ENCODE data around the gene SLC6A7.

The SLC6A7 gene

DNA sequence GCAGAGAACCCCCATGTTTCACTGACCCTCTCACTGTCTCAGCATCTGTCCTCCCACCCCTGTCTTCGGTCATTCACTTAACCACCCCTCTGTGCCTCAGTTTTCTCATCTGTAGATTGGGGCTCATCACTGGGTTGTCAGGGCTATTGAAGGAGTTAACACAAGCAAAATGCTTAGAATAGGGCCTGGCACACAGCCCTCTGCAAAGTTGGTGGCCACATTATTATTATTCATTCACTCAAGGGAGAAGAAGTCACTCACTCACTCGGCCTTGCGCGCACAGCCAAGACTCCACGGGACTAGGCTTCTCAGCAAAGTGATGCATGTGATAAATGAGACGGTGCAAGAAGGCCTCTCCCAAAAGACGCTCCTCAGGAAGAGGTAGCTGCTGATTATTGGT lies 42.2 kb upstream of the SLC6A7 start:
- Histone ChIP-seq H3K27ac (ENCODE audit: low read length) (no peak overlapping the region), H3K36me3 (replicated peaks; ENCODE audit: low read depth, low read length) (no peaks in the 10 kb centered on the region), H3K4me3 (ENCODE audit: low read length) (no peak overlapping the region), H3K27me3 (ENCODE audit: low read depth, low read length) (no peaks in the 10 kb centered on the region), H4K20me1 (ENCODE audit: insufficient read depth, low read length) (no peaks in the 10 kb centered on the region), H3K4me2 (ENCODE audit: low read length) (no peak overlapping the region), H3K9ac (ENCODE audit: low read length) (no peak overlapping the region), H3K4me1 (ENCODE audit: low read length) (peaks cover 5% of the 10 kb centered on the region; the same call in 1 of the 2 replicates), H3K79me2 (ENCODE audit: low read length) (no peaks in the 10 kb centered on the region), H2AFZ (ENCODE audit: low read depth, low read length) (no peak overlapping the region), H3K9me3 (ENCODE audit: insufficient read depth, low read length) (no peaks in the 10 kb centered on the region)
- TF ChIP-seq CTCF (IDR thresholded peaks at IDR 0.05; ENCODE audit: low read depth, low read length) (no peak), EZH2phosphoT487 (IDR thresholded peaks at IDR 0.05; ENCODE audit: low read depth) (no peak)

DNA sequence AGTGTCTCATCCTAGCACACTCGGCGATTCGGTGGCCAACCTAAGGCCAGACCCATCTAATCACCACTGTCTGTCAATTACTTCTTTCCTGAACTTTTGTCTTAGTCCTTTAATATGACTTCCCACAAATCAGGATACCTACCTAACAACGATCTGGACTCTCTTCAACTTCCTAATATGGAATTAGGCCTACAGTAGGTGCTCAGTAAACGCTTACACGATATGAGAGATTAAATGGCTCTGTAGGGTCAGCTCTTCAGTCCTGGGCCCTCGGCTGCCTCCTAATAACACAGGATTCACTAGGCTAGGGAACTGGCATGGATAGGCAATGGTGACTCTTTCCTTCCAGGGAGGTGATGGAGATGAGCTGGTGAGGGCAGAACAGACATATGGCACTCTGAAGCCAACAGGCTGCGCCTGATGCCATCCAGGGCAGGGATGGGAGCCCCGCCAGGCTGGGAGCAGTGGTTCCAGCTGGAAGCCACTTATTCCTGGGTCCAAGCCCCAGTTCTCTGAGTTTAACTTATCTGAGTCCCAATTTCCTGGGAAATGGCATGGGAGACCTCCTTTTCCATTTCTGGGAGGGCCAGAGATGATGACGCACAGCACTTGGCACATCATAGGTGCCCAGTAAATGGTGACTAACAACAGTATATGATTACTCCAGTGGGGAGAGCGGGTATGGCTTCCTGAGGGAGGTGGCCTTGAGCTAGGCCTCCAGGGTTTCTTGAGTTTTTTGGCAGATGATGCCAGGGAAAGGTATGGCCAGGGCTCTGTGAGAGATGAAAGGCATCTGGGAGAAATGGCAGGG lies 41.5 kb upstream of the SLC6A7 start:
- no peak overlapping the region for H3K4me2 ChIP-seq (ENCODE audit: low read length)
- H3K9ac ChIP-seq (ENCODE audit: low read length) = no peak overlapping the region
- no peaks in the 10 kb centered on the region for H3K27me3 ChIP-seq (ENCODE audit: low read depth, low read length)
- no peak overlapping the region for H3K4me3 ChIP-seq (ENCODE audit: low read length)
- no peak overlapping the region for H2AFZ ChIP-seq (ENCODE audit: low read depth, low read length)
- H3K9me3 ChIP-seq (ENCODE audit: insufficient read depth, low read length) = no peaks in the 10 kb centered on the region
- no peaks in the 10 kb centered on the region for H4K20me1 ChIP-seq (ENCODE audit: insufficient read depth, low read length)
- no peaks in the 10 kb centered on the region for H3K4me1 ChIP-seq (ENCODE audit: low read length)
- no peaks in the 10 kb centered on the region for H3K79me2 ChIP-seq (ENCODE audit: low read length)
- TF ChIP-seq CTCF (IDR thresholded peaks at IDR 0.05; ENCODE audit: low read depth, low read length) (no peak), EZH2phosphoT487 (IDR thresholded peaks at IDR 0.05; ENCODE audit: low read depth) (no peak)
- no peak overlapping the region for H3K27ac ChIP-seq (ENCODE audit: low read length)
- no peaks in the 10 kb centered on the region for H3K36me3 ChIP-seq (replicated peaks; ENCODE audit: low read depth, low read length)

DNA sequence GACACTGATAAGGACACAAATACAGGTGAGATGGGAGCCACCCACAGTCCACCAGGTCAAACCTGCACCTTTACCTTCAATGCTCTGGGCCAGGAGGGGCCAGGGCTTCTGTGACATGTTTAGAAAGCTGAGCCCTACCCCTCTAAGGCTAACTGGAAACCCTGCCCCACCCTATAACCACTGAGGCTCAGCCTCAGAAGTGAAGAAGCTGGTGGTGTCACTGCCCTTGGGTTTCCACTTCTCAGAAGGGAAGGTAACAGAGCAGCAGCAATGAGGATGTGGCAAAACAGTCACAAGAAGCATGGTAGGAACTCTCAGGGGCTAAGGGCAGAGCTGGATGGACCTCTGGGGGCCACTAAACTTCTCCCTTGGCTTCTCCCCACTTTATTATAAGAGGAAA lies 40.2 kb upstream of the SLC6A7 start:
- no peak overlapping the region for H3K4me2 ChIP-seq (ENCODE audit: low read length)
- H3K9me3 ChIP-seq (ENCODE audit: insufficient read depth, low read length) = no peaks in the 10 kb centered on the region
- H3K27me3 ChIP-seq (ENCODE audit: low read depth, low read length) = no peaks in the 10 kb centered on the region
- no peak overlapping the region for H2AFZ ChIP-seq (ENCODE audit: low read depth, low read length)
- H3K79me2 ChIP-seq (ENCODE audit: low read length) = no peaks in the 10 kb centered on the region
- H3K4me1 ChIP-seq (ENCODE audit: low read length) = no peaks in the 10 kb centered on the region; the same call in 1 of the 2 replicates
- no peaks in the 10 kb centered on the region for H3K36me3 ChIP-seq (replicated peaks; ENCODE audit: low read depth, low read length)
- no peak overlapping the region for H3K27ac ChIP-seq (ENCODE audit: low read length)
- H4K20me1 ChIP-seq (ENCODE audit: insufficient read depth, low read length) = no peaks in the 10 kb centered on the region
- no peak for TF ChIP-seq CTCF (IDR thresholded peaks at IDR 0.05; ENCODE audit: low read depth, low read length)
- TF ChIP-seq EZH2phosphoT487 (IDR thresholded peaks at IDR 0.05; ENCODE audit: low read depth) = no peak
- H3K9ac ChIP-seq (ENCODE audit: low read length) = no peak overlapping the region
- H3K4me3 ChIP-seq (ENCODE audit: low read length) = no peak overlapping the region

DNA sequence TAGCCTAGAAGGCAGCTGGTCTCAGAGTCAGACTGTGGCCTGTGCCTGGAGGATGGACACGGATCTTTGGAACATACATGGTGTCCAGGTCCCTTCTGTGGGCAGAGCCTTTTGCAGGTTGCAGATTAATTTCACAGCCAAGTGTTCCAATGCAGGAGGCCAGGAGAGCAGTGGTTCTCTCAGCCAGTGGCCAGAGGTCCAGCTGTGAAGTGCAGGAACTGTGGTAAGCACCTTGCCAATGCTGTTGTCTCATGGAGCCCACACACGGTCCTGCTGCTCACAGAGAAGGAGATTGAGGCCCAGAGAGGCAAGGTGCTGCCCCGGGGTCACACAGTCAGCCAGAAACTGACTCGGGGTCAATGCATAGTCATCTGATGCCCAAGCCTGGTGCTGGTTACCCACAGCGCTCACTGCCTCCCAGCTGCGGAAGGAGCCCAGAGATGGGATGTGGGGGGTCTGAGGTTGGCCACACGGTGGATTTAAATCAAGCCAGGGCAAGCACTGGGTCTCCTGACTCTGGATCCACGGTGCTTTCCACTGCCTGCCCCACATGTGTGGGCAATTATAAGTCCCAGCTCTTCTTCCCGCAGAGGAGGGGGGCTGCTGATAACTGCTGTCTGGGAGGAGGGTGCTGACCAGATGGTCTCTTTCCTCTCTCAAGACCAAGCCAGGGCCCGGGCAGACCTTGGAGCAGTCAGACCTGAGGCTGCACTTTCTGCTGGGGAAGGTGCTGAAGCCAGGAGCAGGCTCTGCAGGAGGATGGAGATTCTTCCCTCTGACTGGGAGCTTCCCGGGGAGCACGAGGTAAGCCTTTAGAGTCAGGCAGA lies 37.0 kb upstream of the SLC6A7 start:
- no peaks in the 10 kb centered on the region for H3K36me3 ChIP-seq (replicated peaks; ENCODE audit: low read depth, low read length)
- H3K4me1 ChIP-seq (ENCODE audit: low read length) = peaks cover 7% of the 10 kb centered on the region
- H3K4me2 ChIP-seq (ENCODE audit: low read length) = no peak overlapping the region
- H3K27me3 ChIP-seq (ENCODE audit: low read depth, low read length) = no peaks in the 10 kb centered on the region
- H3K9me3 ChIP-seq (ENCODE audit: insufficient read depth, low read length) = no peaks in the 10 kb centered on the region
- no peaks in the 10 kb centered on the region for H3K79me2 ChIP-seq (ENCODE audit: low read length)
- no peak overlapping the region for H3K27ac ChIP-seq (ENCODE audit: low read length)
- no peak overlapping the region for H2AFZ ChIP-seq (ENCODE audit: low read depth, low read length)
- no peaks in the 10 kb centered on the region for H4K20me1 ChIP-seq (ENCODE audit: insufficient read depth, low read length)
- TF ChIP-seq EZH2phosphoT487 (IDR thresholded peaks at IDR 0.05; ENCODE audit: low read depth) (no peak), CTCF (IDR thresholded peaks at IDR 0.05; ENCODE audit: low read depth, low read length) (no peak)
- H3K9ac ChIP-seq (ENCODE audit: low read length) = no peak overlapping the region
- no peak overlapping the region for H3K4me3 ChIP-seq (ENCODE audit: low read length)
